ENCODE measurements around the gene PI3. TPM values are rescaled to one million over a fixed set of nuclear protein-coding genes. Genes with fewer than 3 reads are reported as not detected.
A peak's percentile ranks its signal among the peaks of the same experiment; 100 is the strongest.
"Not testable (repeated sequence)": the region's sequence is repeated elsewhere in the genome, so short reads cannot be mapped to it uniquely, and the experiment has no call there.

The PI3 gene
- total and polyA plus RNA-seq, 4 donors = 0.96 to 2.0 (median 1.1) TPM; not detected in 1

GRCh38 chr20:45153147-45153546 lies 21.6 kb upstream of the PI3 start:
- Histone ChIP-seq H3K4me1 (ENCODE audit: control insufficient read depth in 1 of 2, insufficient read depth in 2 of 2, low read length in 2 of 2) (no peaks in the 10 kb centered on the region), H3K36me3 (ENCODE audit: control insufficient read depth in 1 of 2, insufficient read depth in 2 of 2, low read length in 1 of 2) (no peaks in the 10 kb centered on the region), H3K9me3 (ENCODE audit: control insufficient read depth, low read length) (peaks cover 7% of the 10 kb centered on the region), H3K27me3 (ENCODE audit: control insufficient read depth in 1 of 2, insufficient read depth in 2 of 2, low read length in 1 of 2) (no peaks in the 10 kb centered on the region), H3K4me3 (ENCODE audit: low read length in 2 of 2) (no peak overlapping the region), H3K27ac (ENCODE audit: low read depth in 1 of 2, low read length in 2 of 2) (no peak overlapping the region)
- intact Hi-C loops (cut with DNase I) = no loop called here
- 41 to 46% methylated on average over 3 of the region's 3 CpGs for WGBS, 2 donors
- DNase-seq (no peak), ATAC-seq (ENCODE audit: low FRiP score) (no peak)

DNA sequence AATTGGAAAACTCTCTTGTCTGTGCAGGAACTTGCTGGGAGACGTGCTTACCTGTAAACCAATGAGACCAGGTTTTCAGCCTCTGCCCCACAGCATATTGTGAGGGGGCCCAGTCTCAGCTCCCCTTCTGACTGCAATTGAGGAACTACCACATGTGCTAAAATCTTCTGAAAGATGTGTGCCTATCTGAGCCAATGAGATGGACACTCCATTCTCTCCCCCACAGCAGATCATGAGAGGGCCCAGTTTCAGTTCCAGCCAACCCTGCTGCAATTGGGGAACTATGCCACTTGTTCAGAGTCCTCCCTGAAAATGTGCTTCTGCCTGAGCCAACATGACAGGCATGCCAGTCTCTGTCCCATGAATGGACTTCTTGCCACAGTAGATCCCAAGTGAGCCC lies 20.9 kb upstream of the PI3 start:
- Histone ChIP-seq H3K9me3 (ENCODE audit: control insufficient read depth, low read length) (peaks cover 9% of the 10 kb centered on the region), H3K27ac (ENCODE audit: low read depth in 1 of 2, low read length in 2 of 2) (no peak overlapping the region), H3K36me3 (ENCODE audit: control insufficient read depth in 1 of 2, insufficient read depth in 2 of 2, low read length in 1 of 2) (no peaks in the 10 kb centered on the region), H3K4me3 (ENCODE audit: low read length in 2 of 2) (no peak overlapping the region), H3K4me1 (ENCODE audit: control insufficient read depth in 1 of 2, insufficient read depth in 2 of 2, low read length in 2 of 2) (no peaks in the 10 kb centered on the region), H3K27me3 (ENCODE audit: control insufficient read depth in 1 of 2, insufficient read depth in 2 of 2, low read length in 1 of 2) (no peaks in the 10 kb centered on the region)
- WGBS, 2 donors = 36 to 57% methylated on average over 1 of the region's 1 CpG
- peak in 1 of 2 donors; percentile 62 for DNase-seq
- intact Hi-C loops (cut with DNase I) = no loop called here
- ATAC-seq (ENCODE audit: low FRiP score) = no peak

GRCh38 chr20:45154183-45154582 lies 20.5 kb upstream of the PI3 start:
- intact Hi-C loops (cut with DNase I) = no loop called here
- ATAC-seq (ENCODE audit: low FRiP score) (no peak), DNase-seq (no peak)
- WGBS, 2 donors = 51 to 55% methylated on average over 3 of the region's 3 CpGs
- no peak overlapping the region for H3K4me3 ChIP-seq (ENCODE audit: low read length in 2 of 2)
- no peaks in the 10 kb centered on the region for H3K36me3 ChIP-seq (ENCODE audit: control insufficient read depth in 1 of 2, insufficient read depth in 2 of 2, low read length in 1 of 2)
- H3K9me3 ChIP-seq (ENCODE audit: control insufficient read depth, low read length) = peaks cover 9% of the 10 kb centered on the region
- no peak overlapping the region for H3K27ac ChIP-seq (ENCODE audit: low read depth in 1 of 2, low read length in 2 of 2)
- no peaks in the 10 kb centered on the region for H3K27me3 ChIP-seq (ENCODE audit: control insufficient read depth in 1 of 2, insufficient read depth in 2 of 2, low read length in 1 of 2)
- H3K4me1 ChIP-seq (ENCODE audit: control insufficient read depth in 1 of 2, insufficient read depth in 2 of 2, low read length in 2 of 2) = no peaks in the 10 kb centered on the region

DNA sequence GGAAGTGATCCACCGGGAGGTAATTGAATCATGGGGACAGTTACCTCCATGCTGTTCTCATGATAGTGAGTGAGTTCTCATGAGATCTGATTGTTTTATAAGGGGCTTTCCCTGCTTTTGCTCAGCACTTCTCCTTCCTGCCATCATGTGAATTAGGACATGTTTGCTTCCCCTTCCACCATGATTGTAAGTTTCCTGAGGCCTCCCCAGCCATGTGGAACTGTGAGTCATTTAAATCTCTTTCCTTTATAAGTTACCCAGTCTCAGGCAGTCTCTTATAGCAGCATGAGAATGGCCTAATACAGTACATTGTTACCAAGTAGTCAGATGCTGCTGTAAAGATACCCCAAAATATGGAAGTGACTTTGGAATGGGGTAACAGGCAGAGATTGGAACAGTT lies 19.9 kb upstream of the PI3 start:
- H3K9me3 ChIP-seq (ENCODE audit: control insufficient read depth, low read length); H3K27me3 ChIP-seq (ENCODE audit: control insufficient read depth in 1 of 2, insufficient read depth in 2 of 2, low read length in 1 of 2); H3K36me3 ChIP-seq (ENCODE audit: control insufficient read depth in 1 of 2, insufficient read depth in 2 of 2, low read length in 1 of 2); ATAC-seq (ENCODE audit: low FRiP score); intact Hi-C loops (cut with DNase I); H3K4me1 ChIP-seq (ENCODE audit: control insufficient read depth in 1 of 2, insufficient read depth in 2 of 2, low read length in 2 of 2); H3K27ac ChIP-seq (ENCODE audit: low read depth in 1 of 2, low read length in 2 of 2); DNase-seq; H3K4me3 ChIP-seq (ENCODE audit: low read length in 2 of 2): not testable (repeated sequence)
- 90 to 100% methylated on average over 1 of the region's 1 CpG for WGBS, 2 donors

DNA sequence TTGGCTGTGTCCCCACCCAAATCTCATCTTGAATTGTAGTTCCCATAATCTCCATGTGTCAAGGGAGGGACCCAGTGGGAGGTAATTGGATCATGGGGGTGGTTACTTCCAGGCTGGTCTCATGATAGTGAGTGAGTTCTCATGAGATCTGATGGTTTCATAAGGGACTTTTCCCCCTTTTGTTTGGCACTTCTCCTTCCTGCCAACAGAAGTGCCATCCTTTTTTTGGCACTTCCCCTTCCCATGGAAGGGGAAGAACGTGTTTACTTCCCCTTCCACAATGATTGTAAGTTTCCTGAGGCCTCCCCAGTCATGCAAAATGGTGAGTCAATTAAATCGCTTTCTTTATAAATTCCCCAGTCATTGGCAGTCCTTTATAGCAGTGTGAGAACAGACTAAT lies 18.0 kb upstream of the PI3 start:
- intact Hi-C loops (cut with DNase I) = no loop called here
- Histone ChIP-seq H3K27me3 (ENCODE audit: control insufficient read depth in 1 of 2, insufficient read depth in 2 of 2, low read length in 1 of 2) (no peaks in the 10 kb centered on the region), H3K36me3 (ENCODE audit: control insufficient read depth in 1 of 2, insufficient read depth in 2 of 2, low read length in 1 of 2) (no peaks in the 10 kb centered on the region), H3K4me1 (ENCODE audit: control insufficient read depth in 1 of 2, insufficient read depth in 2 of 2, low read length in 2 of 2) (no peaks in the 10 kb centered on the region), H3K4me3 (ENCODE audit: low read length in 2 of 2) (no peak overlapping the region), H3K27ac (ENCODE audit: low read depth in 1 of 2, low read length in 2 of 2) (no peak overlapping the region), H3K9me3 (ENCODE audit: control insufficient read depth, low read length) (peaks cover 9% of the 10 kb centered on the region)
- no peak for DNase-seq
- ATAC-seq (ENCODE audit: low FRiP score) = no peak
- WGBS, 2 donors = 42 to 51% methylated on average over 2 of the region's 2 CpGs

DNA sequence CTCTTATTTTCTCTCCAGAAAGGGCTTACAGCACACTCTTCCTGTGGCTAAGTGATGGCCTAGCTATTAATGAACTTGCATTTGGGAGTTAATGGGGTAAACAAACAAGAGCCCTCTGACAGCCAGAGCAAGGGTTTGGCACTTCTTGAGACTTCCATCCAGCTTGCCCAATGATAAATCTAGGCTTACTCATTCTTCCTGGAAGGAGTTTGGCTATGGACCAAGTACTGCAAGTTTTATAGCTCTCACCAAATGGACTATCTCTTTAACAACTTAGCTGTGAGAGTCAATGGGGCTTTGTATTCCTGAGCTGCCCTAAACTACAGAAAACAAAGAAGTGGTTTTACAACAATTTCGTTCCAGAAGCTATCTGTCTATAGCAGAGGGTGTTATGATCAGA lies 16.7 kb upstream of the PI3 start:
- Histone ChIP-seq H3K4me3 (ENCODE audit: low read length in 2 of 2) (no peak overlapping the region), H3K9me3 (ENCODE audit: control insufficient read depth, low read length) (peaks cover 11% of the 10 kb centered on the region), H3K36me3 (ENCODE audit: control insufficient read depth in 1 of 2, insufficient read depth in 2 of 2, low read length in 1 of 2) (no peaks in the 10 kb centered on the region), H3K27me3 (ENCODE audit: control insufficient read depth in 1 of 2, insufficient read depth in 2 of 2, low read length in 1 of 2) (peaks cover 0 to 2% of the 10 kb centered on the region in 2 donors), H3K27ac (ENCODE audit: low read depth in 1 of 2, low read length in 2 of 2) (no peak overlapping the region), H3K4me1 (ENCODE audit: control insufficient read depth in 1 of 2, insufficient read depth in 2 of 2, low read length in 2 of 2) (no peaks in the 10 kb centered on the region)
- DNase-seq (no peak), ATAC-seq (ENCODE audit: low FRiP score) (no peak)
- 20 to 27% methylated on average over 1 of the region's 1 CpG for WGBS, 2 donors
- intact Hi-C loops (cut with DNase I) = no loop called here

GRCh38 chr20:45163083-45163803 lies 11.5 kb upstream of the PI3 start:
- intact Hi-C loops (cut with DNase I) = no loop called here
- peaks cover 0 to 4% of the 10 kb centered on the region in 2 donors for H3K27me3 ChIP-seq (ENCODE audit: control insufficient read depth in 1 of 2, insufficient read depth in 2 of 2, low read length in 1 of 2)
- H3K4me3 ChIP-seq (ENCODE audit: low read length in 2 of 2) = no peak overlapping the region
- no peaks in the 10 kb centered on the region for H3K36me3 ChIP-seq (ENCODE audit: control insufficient read depth in 1 of 2, insufficient read depth in 2 of 2, low read length in 1 of 2)
- WGBS, 2 donors = 44 to 55% methylated on average over 1 of the region's 1 CpG
- no peaks in the 10 kb centered on the region for H3K4me1 ChIP-seq (ENCODE audit: control insufficient read depth in 1 of 2, insufficient read depth in 2 of 2, low read length in 2 of 2)
- peaks cover 7% of the 10 kb centered on the region for H3K9me3 ChIP-seq (ENCODE audit: control insufficient read depth, low read length)
- no peak for DNase-seq
- no peak for ATAC-seq (ENCODE audit: low FRiP score)
- no peak overlapping the region for H3K27ac ChIP-seq (ENCODE audit: low read depth in 1 of 2, low read length in 2 of 2)

DNA sequence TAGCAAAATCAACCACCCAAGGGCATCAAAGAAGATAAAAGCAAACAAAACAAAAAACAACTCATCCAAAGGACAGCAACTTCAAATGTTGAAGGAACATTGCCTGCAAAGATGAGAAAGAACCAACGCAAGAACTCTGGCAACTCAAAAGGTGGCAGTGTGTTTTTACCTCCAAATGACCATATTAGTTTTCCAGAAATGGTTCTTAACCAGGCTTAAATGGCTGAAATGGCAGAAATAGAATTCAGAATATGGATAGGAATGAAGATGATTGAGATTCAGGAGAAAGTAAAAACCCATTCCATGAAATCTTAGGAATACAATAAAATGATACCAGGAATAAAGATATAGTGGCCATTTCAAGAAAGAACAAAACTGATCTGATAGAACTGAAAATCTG lies 9.8 kb upstream of the PI3 start:
- DNase-seq = no peak
- H3K27me3 ChIP-seq (ENCODE audit: control insufficient read depth in 1 of 2, insufficient read depth in 2 of 2, low read length in 1 of 2) = peaks cover 0 to 4% of the 10 kb centered on the region in 2 donors
- no peak overlapping the region for H3K27ac ChIP-seq (ENCODE audit: low read depth in 1 of 2, low read length in 2 of 2)
- H3K9me3 ChIP-seq (ENCODE audit: control insufficient read depth, low read length) = peaks cover 6% of the 10 kb centered on the region
- WGBS, 2 donors = 71 to 87% methylated on average over 1 of the region's 1 CpG
- no peaks in the 10 kb centered on the region for H3K36me3 ChIP-seq (ENCODE audit: control insufficient read depth in 1 of 2, insufficient read depth in 2 of 2, low read length in 1 of 2)
- ATAC-seq (ENCODE audit: low FRiP score) = no peak
- no peak overlapping the region for H3K4me3 ChIP-seq (ENCODE audit: low read length in 2 of 2)
- intact Hi-C loops (cut with DNase I) = no loop called here
- H3K4me1 ChIP-seq (ENCODE audit: control insufficient read depth in 1 of 2, insufficient read depth in 2 of 2, low read length in 2 of 2) = no peaks in the 10 kb centered on the region

- ATAC-seq (ENCODE audit: low FRiP score) (no peak), DNase-seq (no peak)
- no peaks in the 10 kb centered on the region for H3K9me3 ChIP-seq (ENCODE audit: control insufficient read depth, low read length)
- no peaks in the 10 kb centered on the region for H3K27me3 ChIP-seq (ENCODE audit: control insufficient read depth in 1 of 2, insufficient read depth in 2 of 2, low read length in 1 of 2)
- no peak overlapping the region for H3K4me3 ChIP-seq (ENCODE audit: low read length in 2 of 2)
- H3K36me3 ChIP-seq (ENCODE audit: control insufficient read depth in 1 of 2, insufficient read depth in 2 of 2, low read length in 1 of 2) = no peaks in the 10 kb centered on the region
- H3K27ac ChIP-seq (ENCODE audit: low read depth in 1 of 2, low read length in 2 of 2) = no peak overlapping the region
- 19 to 22% methylated on average over 1 of the region's 1 CpG for WGBS, 2 donors
- H3K4me1 ChIP-seq (ENCODE audit: control insufficient read depth in 1 of 2, insufficient read depth in 2 of 2, low read length in 2 of 2) = no peaks in the 10 kb centered on the region
- intact Hi-C loops (cut with DNase I) = no loop called here
Observed at GRCh38 chr20:45173522-45173921, 1.2 kb upstream of the PI3 start.

All from aorta (tissue), 5 donors.